ENCODE data around the gene CIB4.

Gene CIB4

GRCh38 chr2:26640781-26641564, at the start of gene CIB4:
Gene CIB4, minus strand, starts transcription at chr2:26641366. Its CDS starts 52 bp downstream, at chr2:26641314.
- no peak within 1 kb of the TSS for H3K4me3 ChIP-seq (ENCODE audit: low read length)
- no peak within 1 kb of the TSS for H3K9ac ChIP-seq (ENCODE audit: low read length)
- H3K9me3 ChIP-seq (ENCODE audit: control insufficient read depth, low read length): no peaks in the 10 kb centered on the region
- H3K27me3 ChIP-seq (ENCODE audit: control insufficient read depth, insufficient read depth, low read length): peaks cover 3% of the 10 kb centered on the region
- H3K36me3 ChIP-seq (ENCODE audit: control insufficient read depth, insufficient read depth, low read length): no peaks in the 10 kb centered on the region
- H3K4me1 ChIP-seq (ENCODE audit: control insufficient read depth, insufficient read depth, low read length): peaks cover 9% of the 10 kb centered on the region

DNA sequence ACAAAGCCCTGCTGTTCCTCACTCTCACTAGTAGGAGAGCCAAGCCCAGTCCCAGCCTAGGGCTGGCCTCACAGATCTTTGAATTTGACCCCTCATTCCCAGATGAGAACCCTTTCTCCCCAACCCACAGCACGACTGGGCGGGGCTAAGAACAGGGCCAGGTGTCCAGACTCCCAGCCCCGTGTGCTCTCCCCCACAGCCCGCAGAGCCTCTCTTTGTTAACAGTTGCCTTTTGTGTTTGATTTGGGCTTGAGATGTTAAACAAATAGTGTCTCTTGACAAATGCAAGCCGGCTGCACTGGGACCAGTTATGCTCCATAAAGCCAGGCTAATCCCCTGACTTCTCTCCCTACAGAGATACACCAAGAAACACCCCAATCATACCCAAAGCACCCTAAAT, 46.6 kb upstream of the CIB4 start:
- no peak overlapping the region for H3K9ac ChIP-seq (ENCODE audit: low read length)
- H3K36me3 ChIP-seq (ENCODE audit: control insufficient read depth, insufficient read depth, low read length): no peaks in the 10 kb centered on the region
- peaks cover 28% of the 10 kb centered on the region for H3K4me1 ChIP-seq (ENCODE audit: control insufficient read depth, insufficient read depth, low read length)
- no peak overlapping the region for H3K4me3 ChIP-seq (ENCODE audit: low read length)
- H3K27me3 ChIP-seq (ENCODE audit: control insufficient read depth, insufficient read depth, low read length): peaks cover 32% of the 10 kb centered on the region
- H3K9me3 ChIP-seq (ENCODE audit: control insufficient read depth, low read length): no peaks in the 10 kb centered on the region

DNA sequence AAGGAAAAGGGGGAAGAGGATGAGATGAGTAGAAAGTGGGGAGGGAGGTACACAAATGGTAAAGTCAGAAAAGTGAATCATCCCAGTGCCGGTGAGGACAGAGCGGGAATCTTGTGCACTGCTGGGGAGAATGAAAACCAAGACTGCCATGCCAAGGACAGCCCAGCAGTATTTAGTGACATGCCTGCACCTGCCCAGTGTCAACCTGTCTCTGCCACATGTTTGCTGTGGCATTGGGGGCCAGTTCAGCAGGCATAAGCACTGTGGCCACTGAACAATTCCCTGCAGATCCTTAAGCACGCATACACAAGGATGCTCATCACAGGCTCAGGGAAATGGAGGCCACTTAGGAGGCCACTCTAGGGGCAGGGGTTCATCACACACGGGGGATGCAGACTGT, 46.2 kb upstream of the CIB4 start:
- Histone ChIP-seq H3K27me3 (ENCODE audit: control insufficient read depth, insufficient read depth, low read length) (peaks cover 32% of the 10 kb centered on the region), H3K4me3 (ENCODE audit: low read length) (no peak overlapping the region), H3K4me1 (ENCODE audit: control insufficient read depth, insufficient read depth, low read length) (peaks cover 27% of the 10 kb centered on the region), H3K9ac (ENCODE audit: low read length) (no peak overlapping the region), H3K36me3 (ENCODE audit: control insufficient read depth, insufficient read depth, low read length) (no peaks in the 10 kb centered on the region), H3K9me3 (ENCODE audit: control insufficient read depth, low read length) (no peaks in the 10 kb centered on the region)

DNA sequence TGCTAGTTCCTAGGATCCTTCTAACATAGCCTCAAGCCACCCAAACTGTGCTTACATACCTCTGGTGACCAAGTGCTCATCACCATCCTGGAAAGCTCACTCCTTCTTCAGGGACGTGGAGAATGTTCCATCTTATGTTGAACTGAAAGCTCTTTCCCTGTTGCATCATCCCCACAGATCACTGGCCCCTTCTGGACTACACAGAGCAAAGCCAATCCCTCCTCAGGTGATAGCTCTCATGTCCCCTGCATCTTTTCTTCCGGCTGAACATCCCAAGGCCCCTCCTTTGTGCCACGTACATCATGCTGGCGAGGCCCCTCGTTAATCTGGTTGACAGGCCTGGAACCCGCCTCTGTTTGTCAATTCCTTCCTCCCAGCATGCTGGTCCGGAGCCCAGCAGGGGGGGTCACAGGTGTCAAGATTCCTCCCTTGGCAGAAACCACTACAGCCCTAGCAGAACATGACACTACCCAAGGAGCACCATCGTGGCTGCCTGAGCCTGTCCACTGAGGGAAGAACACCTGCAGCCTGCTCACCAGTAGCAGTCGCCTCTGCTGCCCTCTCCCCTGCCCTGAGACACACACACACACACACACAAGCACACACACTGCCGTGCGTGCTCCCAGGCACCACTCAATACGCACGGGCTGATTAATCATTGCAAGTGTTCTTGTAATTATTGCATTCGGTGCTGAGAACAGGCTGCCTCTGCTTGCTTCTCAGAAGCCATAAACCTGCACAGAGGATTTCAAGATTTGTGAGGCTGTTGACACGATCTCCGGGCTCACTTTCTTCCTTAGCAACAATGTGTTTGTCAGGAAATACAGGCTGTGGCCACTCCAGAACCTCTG, 45.0 kb upstream of the CIB4 start:
- Histone ChIP-seq H3K4me1 (ENCODE audit: control insufficient read depth, insufficient read depth, low read length) (peaks cover 20% of the 10 kb centered on the region), H3K9me3 (ENCODE audit: control insufficient read depth, low read length) (no peaks in the 10 kb centered on the region), H3K9ac (ENCODE audit: low read length) (no peak overlapping the region), H3K27me3 (ENCODE audit: control insufficient read depth, insufficient read depth, low read length) (peaks cover 24% of the 10 kb centered on the region), H3K36me3 (ENCODE audit: control insufficient read depth, insufficient read depth, low read length) (no peaks in the 10 kb centered on the region), H3K4me3 (ENCODE audit: low read length) (no peak overlapping the region)

GRCh38 chr2:26685341-26685740, 44.2 kb upstream of the CIB4 start:
- peaks cover 17% of the 10 kb centered on the region for H3K27me3 ChIP-seq (ENCODE audit: control insufficient read depth, insufficient read depth, low read length)
- H3K4me1 ChIP-seq (ENCODE audit: control insufficient read depth, insufficient read depth, low read length): peaks cover 19% of the 10 kb centered on the region
- no peaks in the 10 kb centered on the region for H3K36me3 ChIP-seq (ENCODE audit: control insufficient read depth, insufficient read depth, low read length)

GRCh38 chr2:26683583-26683982, 42.4 kb upstream of the CIB4 start:
- H3K9me3 ChIP-seq (ENCODE audit: control insufficient read depth, low read length): no peaks in the 10 kb centered on the region
- no peak overlapping the region for H3K9ac ChIP-seq (ENCODE audit: low read length)
- H3K4me3 ChIP-seq (ENCODE audit: low read length): no peak overlapping the region
- H3K27me3 ChIP-seq (ENCODE audit: control insufficient read depth, insufficient read depth, low read length): peaks cover 11% of the 10 kb centered on the region
- H3K4me1 ChIP-seq (ENCODE audit: control insufficient read depth, insufficient read depth, low read length): peaks cover 19% of the 10 kb centered on the region
- H3K36me3 ChIP-seq (ENCODE audit: control insufficient read depth, insufficient read depth, low read length): no peaks in the 10 kb centered on the region

More at GRCh38 chr2:26685341-26685740, 44.2 kb upstream of the CIB4 start:
- Histone ChIP-seq H3K4me3 (ENCODE audit: low read length) (no peak overlapping the region), H3K9ac (ENCODE audit: low read length) (no peak overlapping the region), H3K9me3 (ENCODE audit: control insufficient read depth, low read length) (no peaks in the 10 kb centered on the region)

- H3K27me3 ChIP-seq (ENCODE audit: control insufficient read depth, insufficient read depth, low read length): peaks cover 6% of the 10 kb centered on the region
- H3K4me1 ChIP-seq (ENCODE audit: control insufficient read depth, insufficient read depth, low read length): peaks cover 12% of the 10 kb centered on the region
- no peak overlapping the region for H3K4me3 ChIP-seq (ENCODE audit: low read length)
- H3K36me3 ChIP-seq (ENCODE audit: control insufficient read depth, insufficient read depth, low read length): no peaks in the 10 kb centered on the region
- H3K9ac ChIP-seq (ENCODE audit: low read length): no peak overlapping the region
- H3K9me3 ChIP-seq (ENCODE audit: control insufficient read depth, low read length): no peaks in the 10 kb centered on the region
Observed at GRCh38 chr2:26682155-26682554, 41.0 kb upstream of the CIB4 start.

GRCh38 chr2:26681656-26682055, 40.5 kb upstream of the CIB4 start:
- peaks cover 6% of the 10 kb centered on the region for H3K27me3 ChIP-seq (ENCODE audit: control insufficient read depth, insufficient read depth, low read length)
- no peaks in the 10 kb centered on the region for H3K36me3 ChIP-seq (ENCODE audit: control insufficient read depth, insufficient read depth, low read length)
- H3K4me1 ChIP-seq (ENCODE audit: control insufficient read depth, insufficient read depth, low read length): peaks cover 7% of the 10 kb centered on the region
- H3K9me3 ChIP-seq (ENCODE audit: control insufficient read depth, low read length): no peaks in the 10 kb centered on the region
- no peak overlapping the region for H3K9ac ChIP-seq (ENCODE audit: low read length)
- no peak overlapping the region for H3K4me3 ChIP-seq (ENCODE audit: low read length)

DNA sequence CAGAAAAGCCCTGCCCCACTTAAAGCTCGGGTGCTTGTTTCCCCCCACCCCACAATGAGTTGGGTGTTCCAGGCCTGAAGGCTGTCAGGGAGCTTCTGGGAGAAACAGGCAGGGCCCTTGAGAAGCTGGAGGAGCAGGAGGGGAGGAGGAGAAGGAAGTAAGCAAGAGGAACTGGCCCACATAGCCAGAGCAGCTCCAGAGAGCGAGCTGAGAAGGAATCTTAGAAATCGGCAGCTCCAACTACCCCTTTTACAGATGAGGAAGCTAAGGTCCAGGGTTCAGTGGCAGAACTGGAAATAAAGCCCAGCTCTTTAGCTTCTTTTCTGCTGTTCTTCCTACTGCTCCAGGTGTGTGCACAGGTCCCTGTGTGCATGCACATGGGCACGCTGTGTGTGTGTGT, 38.7 kb upstream of the CIB4 start:
- H3K36me3 ChIP-seq (ENCODE audit: control insufficient read depth, insufficient read depth, low read length): no peaks in the 10 kb centered on the region
- no peaks in the 10 kb centered on the region for H3K4me1 ChIP-seq (ENCODE audit: control insufficient read depth, insufficient read depth, low read length)
- no peak overlapping the region for H3K9ac ChIP-seq (ENCODE audit: low read length)
- H3K9me3 ChIP-seq (ENCODE audit: control insufficient read depth, low read length): no peaks in the 10 kb centered on the region
- no peak overlapping the region for H3K4me3 ChIP-seq (ENCODE audit: low read length)
- peaks cover 3% of the 10 kb centered on the region for H3K27me3 ChIP-seq (ENCODE audit: control insufficient read depth, insufficient read depth, low read length)

DNA sequence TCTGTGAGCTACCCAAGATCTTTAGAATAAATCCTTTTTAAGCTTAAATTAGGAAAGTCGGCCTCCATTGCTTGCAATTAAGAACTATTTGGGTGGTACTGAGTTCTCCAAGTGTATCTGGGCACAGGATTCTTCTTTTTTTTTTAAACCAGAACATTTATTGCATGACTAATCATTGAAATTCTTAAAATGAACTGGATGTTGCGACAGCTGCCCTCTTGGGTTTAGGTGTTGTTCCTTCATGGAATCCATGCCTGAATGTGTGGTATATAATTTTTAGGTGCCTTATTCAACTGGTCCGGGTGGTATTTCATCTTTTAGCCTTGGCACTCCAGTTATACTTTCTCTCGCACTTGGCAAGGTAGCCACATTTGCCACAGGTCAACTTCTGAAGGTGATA, 36.9 kb upstream of the CIB4 start:
- H3K4me1 ChIP-seq (ENCODE audit: control insufficient read depth, insufficient read depth, low read length): no peaks in the 10 kb centered on the region
- H3K9me3 ChIP-seq (ENCODE audit: control insufficient read depth, low read length): no peaks in the 10 kb centered on the region
- no peak overlapping the region for H3K9ac ChIP-seq (ENCODE audit: low read length)

DNA sequence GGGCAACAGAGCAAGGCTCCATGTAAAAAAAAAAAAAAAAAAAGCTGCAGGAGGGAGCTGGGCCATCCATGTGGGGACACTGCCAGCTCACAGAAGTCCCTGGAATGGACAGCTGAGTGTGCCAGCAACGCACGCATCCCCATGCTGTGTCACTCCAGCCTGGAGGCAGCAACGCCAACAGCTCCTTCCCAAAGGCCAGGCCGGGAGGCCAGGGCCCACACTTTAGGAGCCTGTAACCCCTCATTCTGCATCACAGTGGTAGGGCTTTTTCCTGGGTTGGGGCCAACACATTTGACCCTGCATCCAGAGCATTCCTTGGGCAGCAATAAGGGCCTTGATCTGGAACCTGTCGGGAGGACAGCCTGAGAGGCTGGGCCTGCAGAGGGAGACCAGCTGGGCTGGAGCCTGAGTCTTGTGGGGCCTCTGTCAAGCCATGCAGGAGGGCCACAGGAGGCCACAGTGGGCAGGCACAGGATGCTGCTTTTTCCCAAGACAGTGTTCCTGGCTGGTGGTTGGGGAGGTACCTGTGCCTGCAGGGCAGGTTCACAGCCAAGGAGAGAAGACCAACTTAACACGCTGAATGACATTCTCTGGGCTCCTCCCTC, 34.6 kb upstream of the CIB4 start:
- no peaks in the 10 kb centered on the region for H3K36me3 ChIP-seq (ENCODE audit: control insufficient read depth, insufficient read depth, low read length)
- no peak overlapping the region for H3K4me3 ChIP-seq (ENCODE audit: low read length)
- H3K9ac ChIP-seq (ENCODE audit: low read length): no peak overlapping the region
- H3K9me3 ChIP-seq (ENCODE audit: control insufficient read depth, low read length): no peaks in the 10 kb centered on the region
- no peaks in the 10 kb centered on the region for H3K4me1 ChIP-seq (ENCODE audit: control insufficient read depth, insufficient read depth, low read length)
- H3K27me3 ChIP-seq (ENCODE audit: control insufficient read depth, insufficient read depth, low read length): no peaks in the 10 kb centered on the region

More for the DNA sequence above, 36.9 kb upstream of the CIB4 start:
- Histone ChIP-seq H3K27me3 (ENCODE audit: control insufficient read depth, insufficient read depth, low read length) (no peaks in the 10 kb centered on the region), H3K36me3 (ENCODE audit: control insufficient read depth, insufficient read depth, low read length) (no peaks in the 10 kb centered on the region), H3K4me3 (ENCODE audit: low read length) (no peak overlapping the region)

GRCh38 chr2:26674771-26675170, 33.6 kb upstream of the CIB4 start:
- Histone ChIP-seq H3K9me3 (ENCODE audit: control insufficient read depth, low read length) (no peaks in the 10 kb centered on the region), H3K4me1 (ENCODE audit: control insufficient read depth, insufficient read depth, low read length) (no peaks in the 10 kb centered on the region), H3K36me3 (ENCODE audit: control insufficient read depth, insufficient read depth, low read length) (no peaks in the 10 kb centered on the region), H3K27me3 (ENCODE audit: control insufficient read depth, insufficient read depth, low read length) (no peaks in the 10 kb centered on the region), H3K4me3 (ENCODE audit: low read length) (no peak overlapping the region), H3K9ac (ENCODE audit: low read length) (no peak overlapping the region)
